Stimulated activated CD4-positive, alpha-beta T cell treated with anti-CD3 and anti-CD28 coated beads, Interleukin-4, amount 100 ng/mL, for 1 hour (primary cell): Measurements from ENCODE around the gene NKD2.

Experiments
- DNase-seq: peaks from one replicate; pipeline ENCODE4 v3.0.0-alpha.2; 2020

NKD2 gene

GRCh38 chr5:1032011-1032410, 23.4 kb downstream of the NKD2 start:
- DNase-seq = no peak

GRCh38 chr5:1032551-1033027, 24.0 kb downstream of the NKD2 start:
- DNase-seq = no peak

- no peak for DNase-seq
Measured at GRCh38 chr5:1033178-1033577, 24.6 kb downstream of the NKD2 start.

- no peak for DNase-seq
Measured at GRCh38 chr5:1033606-1034420, 25.2 kb downstream of the NKD2 start.

GRCh38 chr5:1034421-1034905, 25.9 kb downstream of the NKD2 start:
- no peak for DNase-seq

- no peak for DNase-seq
Measured at GRCh38 chr5:1034986-1035385, 26.4 kb downstream of the NKD2 start.

GRCh38 chr5:1035421-1036405, 27.1 kb downstream of the NKD2 start:
- DNase-seq = no peak

GRCh38 chr5:1036504-1037122, 28.0 kb downstream of the NKD2 start:
- no peak for DNase-seq

GRCh38 chr5:1037123-1037670, 28.6 kb downstream of the NKD2 start:
- no peak for DNase-seq

GRCh38 chr5:1037671-1038416, 29.2 kb downstream of the NKD2 start:
- no peak for DNase-seq

- no peak for DNase-seq
Measured at GRCh38 chr5:1038417-1039209, 30.0 kb downstream of the NKD2 start.

- no peak for DNase-seq
Measured at GRCh38 chr5:1039210-1039548, 30.6 kb downstream of the NKD2 start.

- DNase-seq = no peak
Measured at GRCh38 chr5:1039706-1040260, 31.2 kb downstream of the NKD2 start.

- no peak for DNase-seq
Measured at GRCh38 chr5:1040571-1040970, 32.0 kb downstream of the NKD2 start.

- no peak for DNase-seq
Measured at GRCh38 chr5:1041225-1042143, 32.9 kb downstream of the NKD2 start.

- DNase-seq = no peak
Measured at GRCh38 chr5:1042626-1043025, 34.0 kb downstream of the NKD2 start.

GRCh38 chr5:1043327-1043726, 34.7 kb downstream of the NKD2 start:
- DNase-seq = no peak

- no peak for DNase-seq
Measured at GRCh38 chr5:1044117-1044516, 35.5 kb downstream of the NKD2 start.

- no peak for DNase-seq
Measured at GRCh38 chr5:1045960-1046560, 37.5 kb downstream of the NKD2 start.
